Lung microvascular endothelial cell (primary cell): ENCODE data around the gene UCKL1. TPM values are rescaled to one million over a fixed set of nuclear protein-coding genes. Genes with fewer than 3 reads are reported as not detected.

Source experiments
- DNase-seq, 2 donors: peaks; one replicate each; pipeline versions ENCODE4 v3.0.0 to v3.0.0-alpha.2; 2010; ENCODE audit warnings: low read depth in 2 of 2
- total RNA-seq: library from RNA; depleted of rRNA; stranded (reverse); fragments of >200 nt; gene quantifications from 2 replicates; pipeline ENCODE4 v1.2.1, GENCODE V29; 2014

UCKL1 gene
- total RNA-seq, 1 donor from 2014 or later = 29.6 TPM

GRCh38 chr20:63892402-63892801, 63.8 kb downstream of the UCKL1 start:
- no peak for DNase-seq

- no peak for DNase-seq
Observed at GRCh38 chr20:63891061-63892002, 64.9 kb downstream of the UCKL1 start.

- no peak for DNase-seq
Observed at GRCh38 chr20:63890616-63891015, 65.6 kb downstream of the UCKL1 start.

- no peak for DNase-seq
Observed at GRCh38 chr20:63890201-63890576, 66.0 kb downstream of the UCKL1 start.

Other genes with a start within 250 kb of the UCKL1 start
- gene ARFRP1, start 248.4 kb downstream of the UCKL1 start, total RNA-seq = 22.7 and 31.2 TPM in 2 replicates
- 7.0 and 11.7 TPM in 2 replicates for gene ZGPAT, start 248.4 kb downstream of the UCKL1 start, total RNA-seq
- 0.87 and 1.4 TPM in 2 replicates for gene LIME1, start 219.8 kb downstream of the UCKL1 start, total RNA-seq
- gene SLC2A4RG, start 216.6 kb downstream of the UCKL1 start, total RNA-seq = 6.3 and 6.5 TPM in 2 replicates
- gene ZBTB46, start 125.2 kb downstream of the UCKL1 start, total RNA-seq = 37.7 and 46.4 TPM in 2 replicates
- gene ABHD16B, start 94.9 kb downstream of the UCKL1 start, total RNA-seq = not detected in 2 replicates
- gene TPD52L2, start 91.1 kb downstream of the UCKL1 start, total RNA-seq = 96.3 and 113 TPM in 2 replicates
- gene DNAJC5, start 61.3 kb downstream of the UCKL1 start, total RNA-seq = 58.4 and 68.5 TPM in 2 replicates
- 6.1 and 7.1 TPM in 2 replicates for gene ZNF512B, start 13.5 kb upstream of the UCKL1 start, total RNA-seq
- gene SAMD10, start 23.2 kb upstream of the UCKL1 start, total RNA-seq = 3.1 and 3.2 TPM in 2 replicates
- 38.8 and 54.8 TPM in 2 replicates for gene PRPF6, start 24.7 kb upstream of the UCKL1 start, total RNA-seq
- 4.8 and 6.9 TPM in 2 replicates for gene C20orf204, start 79.8 kb upstream of the UCKL1 start, total RNA-seq
- gene SOX18, start 93.2 kb upstream of the UCKL1 start, total RNA-seq = 23.8 and 29.6 TPM in 2 replicates
- 25.5 and 30.6 TPM in 2 replicates for gene TCEA2, start 106.8 kb upstream of the UCKL1 start, total RNA-seq
- 12.6 and 18.7 TPM in 2 replicates for gene RGS19, start 123.1 kb upstream of the UCKL1 start, total RNA-seq
- gene OPRL1, start 123.7 kb upstream of the UCKL1 start, total RNA-seq = 1.7 and 3.0 TPM in 2 replicates
- gene LKAAEAR1, start 128.0 kb upstream of the UCKL1 start, total RNA-seq = 0.20 and 0.22 TPM in 2 replicates
- gene NPBWR2, start 151.1 kb upstream of the UCKL1 start, total RNA-seq = not detected in 2 replicates
- under 0.01 TPM in 1 of 2 replicates, not detected in the other for gene MYT1, start 208.0 kb upstream of the UCKL1 start, total RNA-seq